ENCODE measurements around the gene SFI1. TPM values are rescaled to one million over a fixed set of nuclear protein-coding genes. Genes with fewer than 3 reads are reported as not detected.

The SFI1 gene
- total RNA-seq, 1 donor from 2014 or later, result 50.3 TPM

DNA sequence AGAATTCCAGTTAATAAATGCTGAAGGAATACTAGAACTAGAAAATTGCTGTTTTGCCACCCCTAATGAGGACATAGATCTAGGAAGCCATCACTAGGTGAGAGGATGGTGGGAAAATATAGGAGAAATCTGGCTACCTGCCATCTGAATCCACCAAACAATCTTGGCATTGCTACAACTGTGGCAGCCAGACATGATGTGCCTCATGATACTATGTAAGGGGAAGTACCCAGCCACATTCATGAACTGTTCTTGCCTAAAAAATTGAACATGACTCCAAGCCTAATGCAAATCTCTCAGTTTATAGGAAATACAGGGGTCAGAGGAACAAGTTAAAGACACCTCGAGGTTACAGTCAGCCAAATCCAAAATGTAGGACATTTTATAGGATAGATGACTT lies 72.8 kb downstream of the SFI1 start:
- peaks cover 9% of the 10 kb centered on the region for H3K36me3 Mint-ChIP-seq
- H3K9me3 Mint-ChIP-seq, result no peaks in the 10 kb centered on the region
- no peaks in the 10 kb centered on the region for H3K4me1 Mint-ChIP-seq (ENCODE audit: unreplicated experiment)
- TF ChIP-seq, protein P1, sequence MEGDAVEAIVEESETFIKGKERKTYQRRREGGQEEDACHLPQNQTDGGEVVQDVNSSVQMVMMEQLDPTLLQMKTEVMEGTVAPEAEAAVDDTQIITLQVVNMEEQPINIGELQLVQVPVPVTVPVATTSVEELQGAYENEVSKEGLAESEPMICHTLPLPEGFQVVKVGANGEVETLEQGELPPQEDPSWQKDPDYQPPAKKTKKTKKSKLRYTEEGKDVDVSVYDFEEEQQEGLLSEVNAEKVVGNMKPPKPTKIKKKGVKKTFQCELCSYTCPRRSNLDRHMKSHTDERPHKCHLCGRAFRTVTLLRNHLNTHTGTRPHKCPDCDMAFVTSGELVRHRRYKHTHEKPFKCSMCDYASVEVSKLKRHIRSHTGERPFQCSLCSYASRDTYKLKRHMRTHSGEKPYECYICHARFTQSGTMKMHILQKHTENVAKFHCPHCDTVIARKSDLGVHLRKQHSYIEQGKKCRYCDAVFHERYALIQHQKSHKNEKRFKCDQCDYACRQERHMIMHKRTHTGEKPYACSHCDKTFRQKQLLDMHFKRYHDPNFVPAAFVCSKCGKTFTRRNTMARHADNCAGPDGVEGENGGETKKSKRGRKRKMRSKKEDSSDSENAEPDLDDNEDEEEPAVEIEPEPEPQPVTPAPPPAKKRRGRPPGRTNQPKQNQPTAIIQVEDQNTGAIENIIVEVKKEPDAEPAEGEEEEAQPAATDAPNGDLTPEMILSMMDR (conservative IDR thresholded peaks at IDR 0.05), result no peak
- H3K27me3 Mint-ChIP-seq, result no peaks in the 10 kb centered on the region
- no peak for DNase-seq (ENCODE audit: extremely low spot score, unreplicated experiment)
- H3K27ac Mint-ChIP-seq, result no peak overlapping the region
- no peak overlapping the region for H3K4me3 Mint-ChIP-seq

DNA sequence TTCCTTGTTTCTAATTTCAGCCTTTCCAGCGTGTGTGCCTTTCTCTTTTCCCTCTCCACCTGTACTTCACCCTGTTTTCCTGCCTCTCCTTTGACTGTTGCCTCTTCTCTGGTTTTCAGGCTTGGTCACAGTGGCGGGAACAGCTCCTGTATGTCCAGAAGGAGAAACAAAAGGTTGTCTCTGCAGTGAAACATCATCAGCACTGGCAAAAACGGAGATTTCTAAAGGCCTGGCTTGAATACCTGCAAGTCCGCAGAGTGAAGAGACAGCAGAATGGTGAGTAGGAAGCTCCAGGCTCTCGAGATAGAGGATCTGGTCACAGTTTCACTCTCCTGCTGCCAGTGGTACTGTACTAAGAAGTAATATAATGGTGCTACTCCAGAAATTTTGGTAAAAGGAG lies 76.6 kb downstream of the SFI1 start:
- TF ChIP-seq, protein P1 (conservative IDR thresholded peaks at IDR 0.05), result no peak
- Mint-ChIP-seq H3K4me1 (ENCODE audit: unreplicated experiment) (no peaks in the 10 kb centered on the region), H3K9me3 (no peaks in the 10 kb centered on the region), H3K27ac (no peak overlapping the region), H3K27me3 (no peaks in the 10 kb centered on the region), H3K4me3 (no peak overlapping the region), H3K36me3 (peaks cover 14% of the 10 kb centered on the region)
- DNase-seq (ENCODE audit: extremely low spot score, unreplicated experiment), result no peak

DNA sequence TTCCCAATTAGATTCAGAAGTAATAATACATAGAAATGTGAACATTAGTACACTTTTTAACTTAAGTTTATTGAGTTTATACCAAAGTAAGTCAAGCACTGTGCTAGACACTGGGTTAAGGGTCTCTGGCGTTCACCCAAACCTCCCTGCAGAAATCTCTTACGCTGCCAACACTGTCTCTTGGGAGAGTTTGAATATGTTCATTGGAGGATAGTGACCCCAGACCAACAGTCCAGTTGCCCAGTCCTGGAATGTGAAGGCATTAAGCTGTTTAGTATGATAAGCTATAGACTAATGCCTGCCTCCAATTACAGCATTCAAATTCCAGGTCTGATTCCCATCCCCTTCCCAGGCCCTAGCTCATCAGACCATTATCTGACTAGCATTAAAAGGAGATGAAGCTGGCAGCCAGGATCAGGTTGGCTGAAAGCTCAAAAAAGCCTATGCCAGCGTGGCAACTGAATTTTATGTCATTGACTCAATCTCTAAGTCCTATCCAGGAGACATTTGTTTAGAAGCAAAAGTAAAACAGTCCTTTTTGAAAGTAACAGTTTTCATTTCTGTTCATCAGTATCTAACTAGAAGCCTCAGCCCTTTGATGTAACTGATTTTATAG lies 77.8 kb downstream of the SFI1 start:
- Mint-ChIP-seq H3K4me3 (no peak overlapping the region), H3K36me3 (peaks cover 14% of the 10 kb centered on the region), H3K9me3 (no peaks in the 10 kb centered on the region), H3K4me1 (ENCODE audit: unreplicated experiment) (no peaks in the 10 kb centered on the region), H3K27ac (no peak overlapping the region), H3K27me3 (no peaks in the 10 kb centered on the region)
- DNase-seq (ENCODE audit: extremely low spot score, unreplicated experiment), result no peak
- TF ChIP-seq, protein P1 (conservative IDR thresholded peaks at IDR 0.05), result no peak

DNA sequence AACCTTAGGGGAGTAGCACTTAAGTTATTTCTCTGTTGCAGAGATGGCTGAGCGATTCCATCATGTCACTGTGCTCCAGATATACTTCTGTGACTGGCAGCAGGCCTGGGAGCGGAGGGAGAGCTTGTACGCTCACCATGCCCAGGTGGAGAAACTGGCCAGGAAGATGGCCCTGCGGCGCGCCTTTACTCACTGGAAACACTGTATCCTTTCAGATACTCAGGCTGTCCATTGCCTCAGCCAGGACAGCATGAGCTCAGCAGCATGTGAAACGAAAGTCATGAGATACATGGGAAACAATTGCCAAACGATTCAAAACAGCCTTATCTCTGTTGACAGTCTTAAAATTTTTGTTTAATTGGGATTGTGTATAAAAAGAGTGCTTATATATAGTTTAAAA lies 78.9 kb downstream of the SFI1 start:
- Mint-ChIP-seq H3K4me3 (no peak overlapping the region), H3K4me1 (ENCODE audit: unreplicated experiment) (no peaks in the 10 kb centered on the region), H3K9me3 (no peaks in the 10 kb centered on the region), H3K27me3 (no peaks in the 10 kb centered on the region), H3K27ac (no peak overlapping the region), H3K36me3 (peaks cover 11% of the 10 kb centered on the region)
- TF ChIP-seq, protein P1 (conservative IDR thresholded peaks at IDR 0.05), result no peak
- no peak for DNase-seq (ENCODE audit: extremely low spot score, unreplicated experiment)

DNA sequence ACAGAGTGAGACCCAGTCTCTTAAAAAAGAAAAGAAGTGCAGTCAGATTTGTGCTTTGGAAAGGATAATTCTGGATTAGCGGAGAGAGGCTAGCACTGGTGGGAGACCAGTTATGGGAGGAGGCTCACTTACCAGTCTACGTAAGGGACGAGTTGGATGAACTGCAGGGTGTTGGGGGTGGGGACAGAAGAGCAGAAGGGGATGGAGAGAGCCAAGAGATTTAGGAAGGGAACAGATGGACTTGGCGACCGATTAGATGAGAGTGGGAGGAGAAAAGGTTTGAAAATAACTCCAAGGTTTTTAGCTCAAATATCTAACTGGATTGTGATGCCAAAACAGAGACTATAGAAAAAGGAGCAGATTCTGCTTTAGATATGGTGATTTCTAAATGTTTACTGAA lies 81.4 kb downstream of the SFI1 start:
- H3K27ac Mint-ChIP-seq, result no peak overlapping the region
- no peaks in the 10 kb centered on the region for H3K9me3 Mint-ChIP-seq
- H3K4me1 Mint-ChIP-seq (ENCODE audit: unreplicated experiment), result no peaks in the 10 kb centered on the region

More for the DNA sequence above, 81.4 kb downstream of the SFI1 start:
- TF ChIP-seq, protein P1 (conservative IDR thresholded peaks at IDR 0.05), result no peak
- H3K4me3 Mint-ChIP-seq, result no peak overlapping the region
- no peak for DNase-seq (ENCODE audit: extremely low spot score, unreplicated experiment)
- H3K27me3 Mint-ChIP-seq, result no peaks in the 10 kb centered on the region
- peaks cover 7% of the 10 kb centered on the region for H3K36me3 Mint-ChIP-seq
